Spleen (tissue), 7 donors: Measurements from ENCODE around the gene NPC1.

Experiments used
- POLR2A ChIP-seq, 3 donors: fragments of 450-650 bp; IDR thresholded peaks; one replicate each; pipeline ENCODE4 v1.5.1; 2017; ENCODE audit warnings: antibody characterized with exemption in 3 of 3, mild to moderate bottlenecking in 1 of 3
- TF ChIP-seq, protein P1 (sequence below), 11 experiments: fragments of 200-600 bp in 7 of 11; fragments of 450-650 bp in 4 of 11; sonication (generic) in 4 of 11; IDR thresholded peaks in 8 of 11; conservative IDR thresholded peaks in 3 of 11; 1 replicate in 7 of 11; 2 replicates in 4 of 11; pipeline versions ENCODE4 v1.4.0 to v1.8.0; 2016 to 2021; ENCODE audit warnings: antibody characterized with exemption in 11 of 11, inconsistent platforms in 4 of 11, mild to moderate bottlenecking in 1 of 11
- donor health status: DM: no; HTN: no; CAD: no; lungs with moderate emphysema.
- donor health status: DM: no; HTN: no; CAD: no.
- donor health status: DM: no; HTN: no; CAD: no.

- TF ChIP-seq, protein P1, sequence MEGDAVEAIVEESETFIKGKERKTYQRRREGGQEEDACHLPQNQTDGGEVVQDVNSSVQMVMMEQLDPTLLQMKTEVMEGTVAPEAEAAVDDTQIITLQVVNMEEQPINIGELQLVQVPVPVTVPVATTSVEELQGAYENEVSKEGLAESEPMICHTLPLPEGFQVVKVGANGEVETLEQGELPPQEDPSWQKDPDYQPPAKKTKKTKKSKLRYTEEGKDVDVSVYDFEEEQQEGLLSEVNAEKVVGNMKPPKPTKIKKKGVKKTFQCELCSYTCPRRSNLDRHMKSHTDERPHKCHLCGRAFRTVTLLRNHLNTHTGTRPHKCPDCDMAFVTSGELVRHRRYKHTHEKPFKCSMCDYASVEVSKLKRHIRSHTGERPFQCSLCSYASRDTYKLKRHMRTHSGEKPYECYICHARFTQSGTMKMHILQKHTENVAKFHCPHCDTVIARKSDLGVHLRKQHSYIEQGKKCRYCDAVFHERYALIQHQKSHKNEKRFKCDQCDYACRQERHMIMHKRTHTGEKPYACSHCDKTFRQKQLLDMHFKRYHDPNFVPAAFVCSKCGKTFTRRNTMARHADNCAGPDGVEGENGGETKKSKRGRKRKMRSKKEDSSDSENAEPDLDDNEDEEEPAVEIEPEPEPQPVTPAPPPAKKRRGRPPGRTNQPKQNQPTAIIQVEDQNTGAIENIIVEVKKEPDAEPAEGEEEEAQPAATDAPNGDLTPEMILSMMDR (IDR thresholded peaks at IDR 0.05 in 8 of 11, conservative IDR thresholded peaks at IDR 0.05 in 3 of 11), result no peak
- TF ChIP-seq POLR2A (IDR thresholded peaks at IDR 0.05), result no peak
These were observed 47.0 kb downstream of the NPC1 start for GRCh38 chr18:23539296-23539695.
